GM21528 (cell line): ENCODE data around the gene LUC7L.
"Not testable (repeated sequence)": the region's sequence is repeated elsewhere in the genome, so short reads cannot be mapped to it uniquely, and the experiment has no call there.

Experiments used
- ATAC-seq: cut with Tn5 transposase; IDR thresholded peaks from one replicate; pipeline ENCODE4 v1.9.1; 2021; ENCODE audit warnings: mild to moderate bottlenecking, moderate library complexity; ENCODE audit not compliant: unreplicated experiment, low FRiP score

The LUC7L gene

GRCh38 chr16:183005-183404 is 46.2 kb downstream of the LUC7L start:
- ATAC-seq, result no peak

- ATAC-seq, result no peak
Observed at GRCh38 chr16:181565-182021, 47.7 kb downstream of the LUC7L start.

DNA sequence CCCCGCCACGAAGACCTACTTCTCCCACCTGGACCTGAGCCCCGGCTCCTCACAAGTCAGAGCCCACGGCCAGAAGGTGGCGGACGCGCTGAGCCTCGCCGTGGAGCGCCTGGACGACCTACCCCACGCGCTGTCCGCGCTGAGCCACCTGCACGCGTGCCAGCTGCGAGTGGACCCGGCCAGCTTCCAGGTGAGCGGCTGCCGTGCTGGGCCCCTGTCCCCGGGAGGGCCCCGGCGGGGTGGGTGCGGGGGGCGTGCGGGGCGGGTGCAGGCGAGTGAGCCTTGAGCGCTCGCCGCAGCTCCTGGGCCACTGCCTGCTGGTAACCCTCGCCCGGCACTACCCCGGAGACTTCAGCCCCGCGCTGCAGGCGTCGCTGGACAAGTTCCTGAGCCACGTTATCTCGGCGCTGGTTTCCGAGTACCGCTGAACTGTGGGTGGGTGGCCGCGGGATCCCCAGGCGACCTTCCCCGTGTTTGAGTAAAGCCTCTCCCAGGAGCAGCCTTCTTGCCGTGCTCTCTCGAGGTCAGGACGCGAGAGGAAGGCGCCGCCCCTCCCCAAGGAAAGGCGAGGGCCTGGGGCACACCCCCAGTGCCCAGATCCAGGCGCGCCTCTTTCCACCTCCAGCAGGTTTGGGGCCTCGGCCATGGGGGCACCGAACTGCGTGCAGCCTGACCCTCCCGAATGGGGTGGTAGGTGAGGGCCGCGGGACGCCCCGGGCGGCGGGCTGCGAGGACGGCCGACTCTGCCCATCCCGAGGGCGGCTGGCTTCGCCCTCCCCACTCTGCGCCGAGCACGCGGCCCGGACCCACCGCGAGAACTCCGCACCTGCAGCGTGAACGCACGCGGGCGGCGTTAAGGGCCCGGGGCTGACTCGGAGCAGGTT is 48.3 kb downstream of the LUC7L start:
- ATAC-seq, result no peak

- ATAC-seq, result no peak
Observed at GRCh38 chr16:180101-180675, 49.1 kb downstream of the LUC7L start, which contains the start of gene HBQ1. HBQ1 (plus strand) TSS chr16:180459; CDS start chr16:180487, 28 bp downstream.

DNA sequence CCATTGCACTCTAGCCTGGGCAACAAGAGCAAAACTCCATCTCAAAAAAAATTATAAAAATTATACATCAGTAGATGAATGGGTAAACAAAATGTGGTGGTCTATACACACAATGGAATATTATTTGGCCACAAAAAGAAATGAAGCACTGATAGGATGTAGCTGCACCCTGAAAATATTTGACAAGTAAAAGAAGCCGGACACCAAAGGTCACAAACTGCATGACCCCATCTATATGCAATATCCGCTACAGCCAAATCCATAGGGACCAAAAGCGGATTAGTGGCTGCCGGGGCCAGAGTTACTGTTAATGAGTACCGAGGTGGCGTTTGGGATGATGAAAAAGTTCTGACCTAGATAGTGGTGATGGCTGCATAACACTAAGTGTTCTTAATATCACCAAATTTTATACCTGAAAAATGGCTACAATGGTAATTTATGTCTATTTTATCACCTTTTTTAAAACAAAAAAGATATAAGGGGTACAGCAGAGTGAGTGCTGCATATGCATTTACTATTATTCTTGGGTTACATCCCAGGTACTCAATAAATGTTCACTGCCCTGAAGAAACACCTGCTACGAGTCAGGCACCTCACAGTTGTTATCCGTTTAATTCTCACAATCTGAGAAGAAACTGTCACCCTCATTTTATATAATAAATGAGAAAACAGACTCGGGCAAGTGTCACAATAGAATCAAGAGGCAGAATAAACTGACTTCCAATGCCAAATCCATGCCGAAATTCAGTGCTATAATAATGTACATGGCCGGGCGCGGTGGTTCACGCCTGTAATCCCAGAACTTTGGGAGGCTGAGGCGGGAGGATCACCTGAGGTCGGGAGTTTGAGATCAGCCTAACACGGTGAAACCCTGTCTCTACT is 49.8 kb downstream of the LUC7L start:
- no peak for ATAC-seq

- ATAC-seq, result no peak
Observed at GRCh38 chr16:178668-179015, 50.6 kb downstream of the LUC7L start.

DNA sequence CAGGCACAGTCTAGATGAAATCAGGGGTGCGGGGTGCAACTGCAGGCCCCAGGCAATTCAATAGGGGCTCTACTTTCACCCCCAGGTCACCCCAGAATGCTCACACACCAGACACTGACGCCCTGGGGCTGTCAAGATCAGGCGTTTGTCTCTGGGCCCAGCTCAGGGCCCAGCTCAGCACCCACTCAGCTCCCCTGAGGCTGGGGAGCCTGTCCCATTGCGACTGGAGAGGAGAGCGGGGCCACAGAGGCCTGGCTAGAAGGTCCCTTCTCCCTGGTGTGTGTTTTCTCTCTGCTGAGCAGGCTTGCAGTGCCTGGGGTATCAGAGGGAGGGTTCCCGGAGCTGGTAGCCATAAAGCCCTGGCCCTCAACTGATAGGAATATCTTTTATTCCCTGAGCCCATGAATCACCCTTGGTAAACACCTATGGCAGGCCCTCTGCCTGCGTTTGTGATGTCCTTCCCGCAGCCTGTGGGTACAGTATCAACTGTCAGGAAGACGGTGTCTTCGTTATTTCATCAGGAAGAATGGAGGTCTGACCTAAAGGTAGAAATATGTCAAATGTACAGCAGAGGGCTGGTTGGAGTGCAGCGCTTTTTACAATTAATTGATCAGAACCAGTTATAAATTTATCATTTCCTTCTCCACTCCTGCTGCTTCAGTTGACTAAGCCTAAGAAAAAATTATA is 51.1 kb downstream of the LUC7L start:
- no peak for ATAC-seq

- no peak for ATAC-seq
Observed at GRCh38 chr16:177394-177822, 51.8 kb downstream of the LUC7L start.

DNA sequence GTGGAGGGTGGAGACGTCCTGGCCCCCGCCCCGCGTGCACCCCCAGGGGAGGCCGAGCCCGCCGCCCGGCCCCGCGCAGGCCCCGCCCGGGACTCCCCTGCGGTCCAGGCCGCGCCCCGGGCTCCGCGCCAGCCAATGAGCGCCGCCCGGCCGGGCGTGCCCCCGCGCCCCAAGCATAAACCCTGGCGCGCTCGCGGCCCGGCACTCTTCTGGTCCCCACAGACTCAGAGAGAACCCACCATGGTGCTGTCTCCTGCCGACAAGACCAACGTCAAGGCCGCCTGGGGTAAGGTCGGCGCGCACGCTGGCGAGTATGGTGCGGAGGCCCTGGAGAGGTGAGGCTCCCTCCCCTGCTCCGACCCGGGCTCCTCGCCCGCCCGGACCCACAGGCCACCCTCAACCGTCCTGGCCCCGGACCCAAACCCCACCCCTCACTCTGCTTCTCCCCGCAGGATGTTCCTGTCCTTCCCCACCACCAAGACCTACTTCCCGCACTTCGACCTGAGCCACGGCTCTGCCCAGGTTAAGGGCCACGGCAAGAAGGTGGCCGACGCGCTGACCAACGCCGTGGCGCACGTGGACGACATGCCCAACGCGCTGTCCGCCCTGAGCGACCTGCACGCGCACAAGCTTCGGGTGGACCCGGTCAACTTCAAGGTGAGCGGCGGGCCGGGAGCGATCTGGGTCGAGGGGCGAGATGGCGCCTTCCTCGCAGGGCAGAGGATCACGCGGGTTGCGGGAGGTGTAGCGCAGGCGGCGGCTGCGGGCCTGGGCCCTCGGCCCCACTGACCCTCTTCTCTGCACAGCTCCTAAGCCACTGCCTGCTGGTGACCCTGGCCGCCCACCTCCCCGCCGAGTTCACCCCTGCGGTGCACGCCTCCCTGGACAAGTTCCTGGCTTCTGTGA is 52.5 kb downstream of the LUC7L start, which contains the start of gene HBA1:
TSS of gene HBA1 (plus strand) at position 204 of the 906 bp plus-strand sequence. CDS start at position 241, 37 bp downstream.
- not testable (repeated sequence) for ATAC-seq

- not testable (repeated sequence) for ATAC-seq
Observed at GRCh38 chr16:176006-176405, 53.2 kb downstream of the LUC7L start.

DNA sequence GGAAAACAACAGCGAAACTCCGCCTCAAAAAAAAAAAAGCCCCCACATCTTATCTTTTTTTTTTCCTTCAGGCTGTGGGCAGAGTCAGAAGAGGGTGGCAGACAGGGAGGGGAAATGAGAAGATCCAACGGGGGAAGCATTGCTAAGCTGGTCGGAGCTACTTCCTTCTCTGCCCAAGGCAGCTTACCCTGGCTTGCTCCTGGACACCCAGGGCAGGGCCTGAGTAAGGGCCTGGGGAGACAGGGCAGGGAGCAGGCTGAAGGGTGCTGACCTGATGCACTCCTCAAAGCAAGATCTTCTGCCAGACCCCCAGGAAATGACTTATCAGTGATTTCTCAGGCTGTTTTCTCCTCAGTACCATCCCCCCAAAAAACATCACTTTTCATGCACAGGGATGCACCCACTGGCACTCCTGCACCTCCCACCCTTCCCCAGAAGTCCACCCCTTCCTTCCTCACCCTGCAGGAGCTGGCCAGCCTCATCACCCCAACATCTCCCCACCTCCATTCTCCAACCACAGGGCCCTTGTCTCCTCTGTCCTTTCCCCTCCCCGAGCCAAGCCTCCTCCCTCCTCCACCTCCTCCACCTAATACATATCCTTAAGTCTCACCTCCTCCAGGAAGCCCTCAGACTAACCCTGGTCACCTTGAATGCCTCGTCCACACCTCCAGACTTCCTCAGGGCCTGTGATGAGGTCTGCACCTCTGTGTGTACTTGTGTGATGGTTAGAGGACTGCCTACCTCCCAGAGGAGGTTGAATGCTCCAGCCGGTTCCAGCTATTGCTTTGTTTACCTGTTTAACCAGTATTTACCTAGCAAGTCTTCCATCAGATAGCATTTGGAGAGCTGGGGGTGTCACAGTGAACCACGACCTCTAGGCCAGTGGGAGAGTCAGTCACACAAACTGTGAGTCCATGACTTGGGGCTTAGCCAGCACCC is 54.0 kb downstream of the LUC7L start:
- no peak for ATAC-seq

GRCh38 chr16:173928-174769 is 55.1 kb downstream of the LUC7L start:
- not testable (repeated sequence) for ATAC-seq

- ATAC-seq, result not testable (repeated sequence)
Observed at GRCh38 chr16:173211-173854, 55.9 kb downstream of the LUC7L start.

DNA sequence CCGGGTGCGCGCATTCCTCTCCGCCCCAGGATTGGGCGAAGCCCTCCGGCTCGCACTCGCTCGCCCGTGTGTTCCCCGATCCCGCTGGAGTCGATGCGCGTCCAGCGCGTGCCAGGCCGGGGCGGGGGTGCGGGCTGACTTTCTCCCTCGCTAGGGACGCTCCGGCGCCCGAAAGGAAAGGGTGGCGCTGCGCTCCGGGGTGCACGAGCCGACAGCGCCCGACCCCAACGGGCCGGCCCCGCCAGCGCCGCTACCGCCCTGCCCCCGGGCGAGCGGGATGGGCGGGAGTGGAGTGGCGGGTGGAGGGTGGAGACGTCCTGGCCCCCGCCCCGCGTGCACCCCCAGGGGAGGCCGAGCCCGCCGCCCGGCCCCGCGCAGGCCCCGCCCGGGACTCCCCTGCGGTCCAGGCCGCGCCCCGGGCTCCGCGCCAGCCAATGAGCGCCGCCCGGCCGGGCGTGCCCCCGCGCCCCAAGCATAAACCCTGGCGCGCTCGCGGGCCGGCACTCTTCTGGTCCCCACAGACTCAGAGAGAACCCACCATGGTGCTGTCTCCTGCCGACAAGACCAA is 56.8 kb downstream of the LUC7L start, which contains the start of gene HBA2:
TSS of gene HBA2 (plus strand) at position 503 of the 568 bp plus-strand sequence. CDS start at position 540, 37 bp downstream.
- not testable (repeated sequence) for ATAC-seq

- no peak for ATAC-seq
Observed at GRCh38 chr16:170788-171187, 58.5 kb downstream of the LUC7L start.

DNA sequence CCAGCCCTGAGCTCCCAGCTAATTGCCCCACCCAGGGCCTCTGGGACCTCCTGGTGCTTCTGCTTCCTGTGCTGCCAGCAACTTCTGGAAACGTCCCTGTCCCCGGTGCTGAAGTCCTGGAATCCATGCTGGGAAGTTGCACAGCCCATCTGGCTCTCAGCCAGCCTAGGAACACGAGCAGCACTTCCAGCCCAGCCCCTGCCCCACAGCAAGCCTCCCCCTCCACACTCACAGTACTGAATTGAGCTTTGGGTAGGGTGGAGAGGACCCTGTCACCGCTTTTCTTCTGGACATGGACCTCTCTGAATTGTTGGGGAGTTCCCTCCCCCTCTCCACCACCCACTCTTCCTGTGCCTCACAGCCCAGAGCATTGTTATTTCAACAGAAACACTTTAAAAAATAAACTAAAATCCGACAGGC is 59.2 kb downstream of the LUC7L start:
- ATAC-seq, result not testable (repeated sequence)
